ENCODE results near the gene ZNF398.
"Not testable (repeated sequence)": the region's sequence is repeated elsewhere in the genome, so short reads cannot be mapped to it uniquely, and the experiment has no call there.

ZNF398 gene

DNA sequence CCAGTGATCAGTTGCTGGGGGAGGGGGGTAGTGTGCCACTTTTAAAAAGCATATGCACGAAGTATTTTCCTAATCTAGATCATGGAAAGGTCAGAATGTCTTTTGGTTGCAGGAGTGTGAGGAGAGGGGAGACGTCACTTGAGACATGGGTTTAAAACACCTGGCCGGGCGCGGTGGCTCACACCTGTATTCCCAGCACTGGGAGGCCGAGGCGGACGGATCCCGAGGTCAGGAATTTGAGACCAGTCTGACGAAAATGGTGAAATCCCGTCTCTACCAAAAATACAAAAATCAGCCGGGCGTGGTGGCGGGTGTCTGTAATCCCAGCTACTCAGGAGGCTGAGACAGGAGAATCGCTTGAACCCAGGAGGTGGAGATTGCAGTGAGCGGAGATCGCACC lies 79.1 kb downstream of the ZNF398 start:
- DNase-seq = not testable (repeated sequence)

DNA sequence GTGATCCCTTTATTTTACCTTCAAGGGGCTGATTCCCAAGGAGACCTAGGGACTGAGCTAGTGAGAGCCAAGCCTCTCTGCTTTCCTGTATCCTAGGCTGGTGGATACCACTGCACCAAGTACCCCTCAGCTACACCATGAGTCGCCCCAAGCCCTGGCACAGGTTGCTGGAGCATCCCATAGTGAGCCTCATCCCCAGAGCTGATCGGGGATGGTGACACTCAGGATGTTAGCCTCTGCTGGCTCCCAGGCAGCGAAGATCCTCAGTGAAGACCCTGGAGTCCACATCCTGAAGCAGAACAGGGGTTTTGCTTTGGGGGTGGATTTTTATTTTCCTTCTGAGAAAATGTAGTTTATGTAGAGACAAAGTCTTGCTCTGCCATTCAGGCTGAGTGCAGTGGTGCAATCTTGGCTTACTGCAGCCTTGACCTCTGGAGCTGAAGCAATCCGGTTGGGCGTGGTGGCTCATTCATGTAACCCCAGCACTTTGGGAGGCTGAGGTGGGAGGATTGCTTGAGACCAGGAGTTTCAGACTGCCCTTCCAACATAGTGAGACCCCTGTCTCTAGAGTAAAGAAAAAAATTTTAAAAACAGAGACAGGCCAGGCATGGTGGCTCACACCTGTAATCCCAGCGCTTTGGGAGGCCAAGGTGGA lies 79.7 kb downstream of the ZNF398 start:
- no peak for DNase-seq

DNA sequence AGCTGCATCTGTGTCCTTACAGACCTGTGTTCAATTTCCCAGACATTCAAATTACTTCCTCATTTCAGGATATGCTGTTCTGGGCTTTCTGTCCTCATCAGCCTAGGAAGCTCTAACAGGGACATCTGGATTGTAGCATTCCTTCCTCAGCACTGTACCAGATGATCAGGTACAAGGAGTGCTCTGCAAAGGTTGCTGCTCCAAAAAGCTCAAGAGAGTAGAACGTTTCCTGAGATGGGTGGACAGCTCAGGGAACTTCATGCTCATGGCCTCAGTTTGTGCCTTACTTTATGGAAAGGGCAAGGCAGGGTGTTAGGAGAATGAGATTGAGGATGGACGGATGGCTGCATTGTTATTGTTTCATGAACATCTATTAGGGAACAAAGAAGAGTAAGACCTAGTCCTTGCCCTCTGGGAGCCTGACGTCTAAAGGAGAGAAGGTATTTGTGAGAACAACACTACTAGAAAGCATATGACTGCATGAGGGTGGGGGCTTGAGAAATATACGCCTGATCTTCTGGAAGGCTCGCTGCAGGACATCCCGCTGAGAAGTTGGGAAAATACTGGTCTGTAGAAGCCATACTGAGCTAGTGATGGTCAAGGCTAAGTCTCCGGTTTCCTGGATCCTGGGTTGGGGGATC lies 81.7 kb downstream of the ZNF398 start:
- peak in 1 of 2 donors; percentile 5 for DNase-seq

DNA sequence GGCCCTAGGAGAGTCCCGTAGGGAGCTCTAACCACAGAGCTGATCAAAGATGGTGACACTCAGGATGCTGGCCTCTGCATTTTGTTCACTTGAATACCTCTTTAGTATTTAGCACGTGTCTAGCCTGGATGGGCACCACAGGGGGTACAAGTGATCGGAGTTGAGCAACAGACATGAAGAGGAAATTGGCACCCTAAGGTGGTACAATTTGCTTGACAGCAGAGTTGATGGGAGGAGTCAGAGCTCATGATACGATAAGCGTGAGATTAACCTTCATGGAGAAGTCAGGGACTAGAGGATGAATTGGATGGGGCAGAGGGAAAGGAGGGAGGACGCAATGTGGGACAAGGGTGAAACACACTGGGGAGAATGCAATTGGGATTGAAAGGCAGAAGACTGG lies 82.3 kb downstream of the ZNF398 start:
- no peak for DNase-seq

DNA sequence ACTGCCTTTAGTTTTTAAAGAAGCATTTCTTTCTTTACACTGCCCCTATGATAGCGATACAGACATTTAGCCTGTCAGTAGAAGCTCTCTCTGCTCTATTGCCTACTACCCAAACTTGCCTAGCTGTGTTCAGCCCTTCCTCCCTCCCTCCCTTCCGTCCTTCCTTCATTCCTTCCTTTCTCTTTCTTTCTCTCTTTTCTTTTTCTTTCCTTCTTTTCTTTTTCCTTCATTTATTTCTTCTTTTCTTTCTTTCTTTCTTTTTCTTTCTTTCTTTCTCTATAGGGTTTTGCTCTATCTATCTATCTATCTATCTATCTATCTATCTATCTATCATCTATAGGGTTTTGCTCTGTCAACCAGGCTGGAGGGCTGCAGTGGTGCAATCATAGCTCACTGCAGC lies 85.1 kb downstream of the ZNF398 start:
- DNase-seq = no peak
